NT2/D1 (cell line): Measurements from ENCODE around the gene TMCC1.
"Not testable (repeated sequence)": the region's sequence is repeated elsewhere in the genome, so short reads cannot be mapped to it uniquely, and the experiment has no call there.

Experiments used
- DNase-seq: peaks from one replicate; pipeline ENCODE4 v3.0.0-alpha.2; 2011; ENCODE audit warnings: low read depth, low spot score
- H3K27me3 ChIP-seq: 2 replicates; pipeline ENCODE4 v1.6.0; 2011; ENCODE audit warnings: mild to moderate bottlenecking; ENCODE audit not compliant: insufficient read length, insufficient read depth
- H3K36me3 ChIP-seq: 2 replicates; pipeline ENCODE4 v1.6.1; 2011; ENCODE audit warnings: mild to moderate bottlenecking, low read length, mixed read lengths; ENCODE audit not compliant: insufficient read depth, insufficient read length
- H3K4me1 ChIP-seq: 2 replicates; pipeline ENCODE4 v1.5.1; 2011; ENCODE audit not compliant: insufficient read depth, insufficient read length
- H3K4me3 ChIP-seq: 2 replicates; pipeline ENCODE4 v1.5.1; 2011; ENCODE audit warnings: low read depth; ENCODE audit not compliant: insufficient read length
- H3K9ac ChIP-seq: 2 replicates; pipeline ENCODE4 v1.6.0; 2011; ENCODE audit warnings: low read depth; ENCODE audit not compliant: insufficient read length
- H3K9me3 ChIP-seq: 2 replicates; pipeline ENCODE4 v1.5.1; 2011; ENCODE audit warnings: mild to moderate bottlenecking, low read length; ENCODE audit not compliant: insufficient read depth
- SUZ12 ChIP-seq: IDR thresholded peaks from 2 replicates; pipeline ENCODE4 v1.6.1; 2011; ENCODE audit not compliant: insufficient read length, insufficient read depth; ENCODE audit errors: extremely low read depth
- YY1 ChIP-seq: IDR thresholded peaks from 2 replicates; pipeline ENCODE4 v1.6.1; 2011; ENCODE audit not compliant: insufficient read length, insufficient read depth
- ZNF274 ChIP-seq: IDR thresholded peaks from 2 replicates; pipeline ENCODE4 v1.6.1; 2011; ENCODE audit warnings: mild to moderate bottlenecking, low read depth, low read length

TMCC1 gene

DNA sequence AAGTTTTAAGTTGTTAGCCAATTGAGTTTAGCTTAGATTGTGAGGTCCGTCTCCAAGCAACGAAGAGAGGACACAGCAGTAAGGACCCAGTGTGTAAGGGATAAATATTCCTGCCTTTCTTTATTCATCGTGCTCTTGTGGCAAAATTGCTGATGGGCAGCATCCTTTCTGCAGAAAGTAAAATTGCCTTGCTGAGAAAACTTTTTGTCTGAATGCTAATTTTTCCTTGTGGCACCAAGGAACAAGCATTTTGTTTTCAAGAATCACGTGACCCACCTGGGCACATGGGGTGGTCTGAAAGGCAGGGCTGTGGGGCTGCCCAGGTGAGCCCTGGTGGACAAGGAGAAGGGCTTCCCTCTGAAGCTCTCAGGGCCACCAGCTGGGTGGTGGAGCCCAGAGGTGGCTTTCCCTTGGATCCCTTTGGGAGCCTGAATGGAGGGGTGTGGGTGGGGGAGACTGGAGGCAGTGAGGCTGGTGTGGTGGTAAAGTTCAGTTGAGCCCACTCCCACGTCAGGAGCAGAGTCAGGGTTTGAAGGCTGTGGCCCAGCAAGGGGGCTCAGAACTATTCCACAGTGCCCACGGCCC, 24.0 kb upstream of the TMCC1 start:
- DNase-seq, result no peak
- H3K36me3 ChIP-seq, result no peaks in the 10 kb centered on the region
- no peak overlapping the region for H3K9ac ChIP-seq
- peaks cover 47% of the 10 kb centered on the region for H3K9me3 ChIP-seq
- H3K4me3 ChIP-seq, result no peak overlapping the region
- TF ChIP-seq SUZ12 (no peak), ZNF274 (no peak), YY1 (no peak)
- H3K27me3 ChIP-seq, result no peaks in the 10 kb centered on the region
- H3K4me1 ChIP-seq, result no peaks in the 10 kb centered on the region

DNA sequence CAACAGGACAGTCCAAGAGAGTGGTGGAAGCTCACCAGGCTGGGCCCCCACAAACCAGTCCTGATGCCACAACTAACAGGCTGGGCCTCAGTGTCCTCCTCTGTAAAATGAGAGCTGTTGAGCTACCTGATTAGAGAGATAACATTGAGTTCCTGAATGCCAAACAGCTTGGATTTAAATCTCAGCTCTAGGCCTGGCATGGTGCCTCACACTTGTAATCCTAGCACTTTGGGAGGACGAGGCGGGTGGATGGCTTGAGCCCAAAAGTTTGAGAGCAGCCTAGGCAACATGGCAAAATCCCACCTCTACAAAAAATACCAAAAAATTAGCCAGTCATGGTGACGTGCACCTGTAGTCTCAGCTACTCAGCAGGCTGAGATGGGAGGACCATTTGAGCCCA, 20.1 kb upstream of the TMCC1 start:
- Histone ChIP-seq H3K4me3 (no peak overlapping the region), H3K9me3 (peaks cover 43% of the 10 kb centered on the region), H3K4me1 (no peaks in the 10 kb centered on the region), H3K36me3 (no peaks in the 10 kb centered on the region), H3K9ac (no peak overlapping the region), H3K27me3 (no peaks in the 10 kb centered on the region)
- DNase-seq, result no peak
- no peak for TF ChIP-seq SUZ12
- TF ChIP-seq YY1, result no peak
- TF ChIP-seq ZNF274, result no peak

DNA sequence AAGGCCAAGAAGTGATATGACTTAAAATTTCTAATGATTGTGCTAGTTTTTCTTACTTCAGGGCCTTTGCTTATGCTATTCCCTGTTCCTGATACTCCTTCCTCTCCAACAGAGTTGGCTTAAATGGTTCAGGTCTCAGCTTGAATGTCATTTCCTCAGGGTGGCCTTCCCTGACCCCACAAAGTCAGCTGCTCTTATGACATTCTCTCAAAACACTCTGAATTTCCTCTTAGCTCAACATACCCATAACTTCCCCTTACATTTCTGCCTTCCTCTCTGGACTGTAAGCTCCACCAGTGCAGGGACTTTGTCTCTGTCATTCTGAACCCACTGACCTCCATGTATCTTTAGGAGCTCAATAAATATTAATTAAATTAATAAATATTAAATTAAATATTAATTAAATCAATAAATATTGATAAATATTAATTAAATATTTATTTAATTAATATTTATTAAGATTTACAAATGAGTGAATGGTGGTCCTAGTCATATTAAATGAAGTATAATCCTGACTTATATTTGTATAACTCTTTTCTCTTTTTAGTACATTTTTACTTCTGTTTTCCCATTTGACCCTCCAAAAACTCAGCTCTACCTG, 17.9 kb upstream of the TMCC1 start:
- Histone ChIP-seq H3K9me3 (peaks cover 32% of the 10 kb centered on the region), H3K4me3 (no peak overlapping the region), H3K36me3 (peaks cover 7% of the 10 kb centered on the region), H3K27me3 (no peaks in the 10 kb centered on the region), H3K9ac (no peak overlapping the region), H3K4me1 (no peaks in the 10 kb centered on the region)
- TF ChIP-seq SUZ12 (no peak), ZNF274 (no peak), YY1 (no peak)
- no peak for DNase-seq

DNA sequence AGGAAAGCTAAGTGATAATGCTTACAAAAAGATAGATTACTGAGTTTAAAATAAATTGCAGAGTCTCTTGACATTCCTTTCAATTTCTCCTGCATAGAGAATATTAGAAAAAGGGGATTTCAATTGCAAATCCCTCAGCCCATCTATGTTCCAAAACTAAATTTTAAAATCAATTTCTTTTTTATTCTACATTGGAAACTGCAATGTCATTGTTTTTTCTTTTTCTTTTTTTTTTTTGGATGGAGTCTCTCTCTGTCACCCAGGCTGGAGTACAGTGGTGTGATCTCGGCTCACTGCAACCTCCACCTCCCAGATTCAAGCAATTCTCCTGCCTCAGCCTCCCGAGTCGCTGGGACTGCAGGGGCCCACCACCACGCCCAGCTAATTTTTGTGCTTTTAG, 15.7 kb upstream of the TMCC1 start:
- DNase-seq, H3K4me3 ChIP-seq: not testable (repeated sequence)
- peaks cover 22% of the 10 kb centered on the region for H3K36me3 ChIP-seq

DNA sequence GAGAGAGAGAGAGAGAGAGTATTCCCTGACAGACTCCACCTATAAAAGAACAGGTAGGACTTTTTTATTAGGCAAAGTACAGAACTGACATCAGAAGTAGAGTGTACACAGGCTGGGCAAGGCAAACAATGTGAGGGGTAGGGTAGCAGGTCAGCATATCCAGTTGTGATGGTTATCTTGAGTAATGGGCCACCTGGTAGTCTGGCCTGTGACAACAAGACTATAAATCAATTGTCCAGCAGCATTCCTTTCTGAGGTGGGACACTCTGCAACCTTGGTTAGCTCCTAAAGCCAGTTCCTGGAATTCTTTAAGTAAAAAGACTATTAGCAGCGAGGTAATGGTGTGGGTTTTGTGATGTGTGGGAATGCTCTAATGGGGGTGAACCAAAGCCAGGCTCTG, 14.9 kb upstream of the TMCC1 start:
- Histone ChIP-seq H3K4me1 (no peaks in the 10 kb centered on the region), H3K27me3 (no peaks in the 10 kb centered on the region), H3K9ac (no peak overlapping the region), H3K36me3 (peaks cover 25% of the 10 kb centered on the region), H3K4me3 (no peak overlapping the region), H3K9me3 (peaks cover 39% of the 10 kb centered on the region)
- TF ChIP-seq ZNF274 (no peak), YY1 (no peak), SUZ12 (no peak)
- no peak for DNase-seq

More for the DNA sequence above, 15.7 kb upstream of the TMCC1 start:
- H3K27me3 ChIP-seq, H3K4me1 ChIP-seq, H3K9ac ChIP-seq: not testable (repeated sequence)
- peaks cover 32% of the 10 kb centered on the region for H3K9me3 ChIP-seq

DNA sequence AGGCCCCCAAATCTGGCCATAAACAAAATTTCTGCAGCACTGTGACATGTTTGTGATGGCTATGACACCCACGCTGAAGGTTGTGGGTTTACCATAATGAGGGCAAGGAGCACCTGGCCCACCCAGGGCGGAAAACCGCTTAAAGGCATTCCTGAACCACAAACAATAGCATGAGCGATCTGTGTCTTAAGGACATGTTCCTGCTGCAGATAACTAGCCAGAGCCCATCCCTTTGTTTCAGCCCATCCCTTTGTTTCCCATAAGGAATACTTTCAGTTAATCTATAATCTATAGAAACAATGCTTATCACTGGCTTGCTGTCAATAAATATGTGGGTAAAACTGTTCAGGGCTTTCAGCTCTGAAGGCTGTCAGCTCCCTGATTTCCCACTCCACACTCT, 7.8 kb upstream of the TMCC1 start:
- Histone ChIP-seq H3K36me3 (peaks cover 43% of the 10 kb centered on the region), H3K9me3 (peaks cover 38% of the 10 kb centered on the region)
- not testable (repeated sequence) for DNase-seq, H3K27me3 ChIP-seq, H3K4me1 ChIP-seq, H3K9ac ChIP-seq, H3K4me3 ChIP-seq

DNA sequence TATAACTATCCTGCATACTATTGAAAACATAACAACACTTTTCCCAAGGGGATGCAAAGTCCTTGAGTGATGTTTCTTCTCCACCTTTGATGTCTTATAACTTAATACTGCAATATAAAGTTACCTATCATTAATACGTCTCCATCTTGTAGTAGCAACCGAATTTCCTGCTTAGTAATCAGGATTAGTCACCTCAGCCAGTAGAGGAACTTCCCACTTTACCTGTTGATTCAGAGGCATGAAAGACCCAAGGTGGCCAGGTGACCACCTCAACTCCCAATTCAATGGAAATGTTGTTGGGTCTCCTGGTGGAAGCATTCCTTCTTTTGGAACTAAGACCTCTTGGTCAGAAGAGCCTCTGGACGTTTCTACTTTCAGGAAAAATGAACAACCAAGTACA, 3.5 kb upstream of the TMCC1 start:
- Histone ChIP-seq H3K36me3 (peaks cover 25% of the 10 kb centered on the region), H3K9me3 (peaks cover 12% of the 10 kb centered on the region), H3K4me3 (no peak overlapping the region), H3K9ac (no peak overlapping the region), H3K27me3 (no peaks in the 10 kb centered on the region), H3K4me1 (no peaks in the 10 kb centered on the region)
- DNase-seq, result no peak
- TF ChIP-seq SUZ12 (no peak), YY1 (no peak), ZNF274 (no peak)
